HG02938 (cell line): ENCODE data around the gene NMU.
"Not testable (repeated sequence)": the region's sequence is repeated elsewhere in the genome, so short reads cannot be mapped to it uniquely, and the experiment has no call there.

Experiments
- ATAC-seq: cut with Tn5 transposase; IDR thresholded peaks from one replicate; pipeline ENCODE4 v1.9.1; 2021; ENCODE audit warnings: mild to moderate bottlenecking, moderate library complexity; ENCODE audit not compliant: unreplicated experiment

NMU gene

DNA sequence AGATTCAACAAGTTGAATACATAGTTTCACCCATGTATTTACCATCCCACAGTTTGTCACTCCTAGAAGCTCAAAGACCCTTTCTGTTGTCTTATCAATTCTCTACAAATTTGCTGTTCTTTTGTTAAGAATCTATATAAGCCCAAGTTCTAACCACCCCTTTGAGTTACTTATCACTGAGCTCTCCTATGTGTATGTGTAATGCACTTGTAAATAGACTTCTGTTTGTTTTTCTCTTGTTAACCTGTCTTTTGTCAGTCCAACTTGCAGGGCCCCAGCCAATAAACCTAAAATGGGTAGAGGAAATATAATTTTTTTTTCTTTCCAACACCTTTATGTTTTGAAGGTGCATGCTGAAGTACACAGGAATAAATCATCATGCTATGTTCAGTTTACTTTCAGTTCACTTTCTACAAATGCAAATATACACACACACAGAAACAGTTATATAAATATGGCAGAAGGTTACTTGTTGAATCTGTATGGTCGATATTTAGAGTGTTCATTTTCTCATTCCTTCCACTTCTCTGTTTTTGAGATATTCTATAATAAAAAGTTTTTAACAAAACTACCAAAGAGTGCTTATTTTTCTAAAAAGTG, 67.1 kb downstream of the NMU start:
- ATAC-seq: no peak

DNA sequence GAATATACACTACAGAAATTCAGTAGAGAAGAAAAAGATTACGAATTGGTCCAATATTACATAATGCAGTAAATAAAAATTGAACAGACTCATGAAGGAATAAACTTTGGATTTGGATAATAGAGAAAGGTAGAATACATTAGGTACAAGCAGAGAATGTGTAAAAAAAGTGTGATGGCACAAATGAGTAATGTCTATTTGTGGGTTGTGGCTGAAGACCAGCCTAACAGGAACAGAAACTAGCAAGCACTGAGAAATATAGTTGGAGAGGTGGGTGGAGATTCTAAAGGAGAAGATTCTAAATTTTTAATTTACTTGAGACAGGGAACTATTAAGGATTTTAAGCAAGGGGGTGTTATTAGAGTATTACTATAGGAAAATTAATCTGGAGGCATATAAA, 74.2 kb downstream of the NMU start:
- peak; percentile 100 for ATAC-seq

DNA sequence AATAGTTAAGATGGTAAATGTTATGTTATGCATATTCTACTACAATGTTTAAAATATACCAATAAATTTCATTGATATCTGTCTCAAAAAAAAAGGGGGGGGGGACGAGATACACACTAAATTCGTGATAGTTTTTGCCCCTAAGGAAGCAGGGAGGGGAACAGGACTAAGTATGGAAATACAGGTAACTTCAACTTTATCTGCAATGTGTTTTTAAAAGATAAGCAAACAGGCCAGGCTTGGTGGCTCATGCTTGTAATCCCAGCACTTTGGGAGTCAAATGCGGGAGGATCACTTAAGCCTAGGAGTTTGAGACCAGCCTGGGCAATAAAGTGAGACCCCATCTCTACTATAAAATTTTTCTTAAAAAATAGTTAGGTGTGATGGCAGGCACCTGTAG, 76.0 kb downstream of the NMU start:
- ATAC-seq: no peak

DNA sequence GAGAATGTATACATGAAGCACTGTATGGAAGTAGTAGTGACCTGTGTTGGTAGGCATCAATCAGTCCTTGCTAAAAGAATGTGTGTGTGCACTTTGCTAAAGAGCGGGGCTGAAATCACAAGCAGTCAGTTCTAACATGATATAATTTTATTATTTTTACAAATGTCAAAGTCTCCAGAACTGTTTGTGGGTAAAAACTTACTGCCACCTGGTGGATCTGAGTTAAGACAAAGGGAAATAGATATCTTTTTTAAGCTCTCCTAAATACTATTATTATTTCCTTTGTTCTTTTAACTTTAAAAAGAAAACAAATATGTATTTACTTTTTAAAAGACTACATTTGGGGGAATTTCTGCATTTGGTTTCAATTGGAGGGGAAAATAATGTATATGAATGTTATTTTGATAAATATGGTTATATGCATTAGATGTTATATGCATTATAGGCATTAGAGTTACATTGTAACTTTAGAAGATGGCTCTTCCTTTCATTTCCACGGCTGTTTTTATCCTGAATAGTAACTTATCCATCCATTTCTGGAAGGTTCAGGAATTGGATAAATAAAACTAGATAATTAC, 81.6 kb downstream of the NMU start:
- no peak for ATAC-seq

DNA sequence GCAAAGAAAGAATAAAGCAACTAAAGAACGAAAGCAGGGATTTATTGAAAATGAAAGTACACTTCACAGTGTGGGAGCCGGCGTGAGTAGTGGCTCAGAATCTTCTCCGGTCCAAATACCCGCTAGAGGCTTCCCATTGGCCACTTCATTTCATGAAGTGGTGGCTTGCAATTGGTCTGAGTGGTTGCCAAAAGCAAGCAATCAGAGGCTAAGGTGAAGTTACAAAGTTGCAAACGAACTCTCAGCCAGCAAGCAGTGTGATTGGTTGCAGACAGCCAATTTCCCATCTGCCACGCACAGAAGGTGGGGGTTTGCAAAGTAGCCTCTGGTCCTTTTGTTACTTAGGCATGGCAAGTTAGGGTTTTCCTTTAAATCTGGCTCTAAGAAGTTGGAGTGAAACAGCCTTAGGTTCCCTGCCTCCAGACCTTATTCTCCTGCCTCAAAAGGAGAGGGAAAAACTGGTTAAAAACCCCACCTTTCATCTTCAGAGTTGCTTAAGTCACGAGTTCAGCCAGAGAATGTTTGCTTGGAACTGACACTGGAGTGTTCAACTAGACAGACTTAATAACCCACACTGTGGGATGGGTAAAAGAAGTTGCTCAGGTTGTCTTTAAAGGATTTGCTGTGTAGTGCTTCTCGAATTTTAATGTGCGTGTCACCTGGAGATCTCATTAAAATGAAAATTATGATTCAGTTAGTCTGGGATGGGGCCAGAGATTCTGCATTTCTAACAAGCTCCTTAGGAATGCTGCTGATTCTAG, 82.5 kb downstream of the NMU start:
- ATAC-seq: no peak

DNA sequence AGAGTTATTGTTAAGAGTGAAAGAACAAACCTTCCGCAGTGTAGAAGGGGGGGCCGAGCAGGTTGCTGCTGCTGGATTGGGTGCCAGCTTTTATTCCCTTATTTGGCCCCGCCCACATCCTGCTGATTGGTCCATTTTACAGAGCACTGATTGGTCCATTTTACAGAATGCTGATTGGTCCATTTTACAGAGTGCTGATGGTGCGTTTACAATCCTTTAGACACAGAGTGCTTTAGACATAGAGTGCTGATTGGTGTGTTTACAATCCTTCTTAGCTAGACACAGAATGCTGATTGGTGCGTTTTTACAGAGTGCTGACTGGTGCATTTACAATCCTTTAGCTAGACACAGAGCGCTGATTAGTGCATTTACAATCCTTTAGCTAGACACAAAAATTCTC, 84.1 kb downstream of the NMU start:
- ATAC-seq: not testable (repeated sequence)

DNA sequence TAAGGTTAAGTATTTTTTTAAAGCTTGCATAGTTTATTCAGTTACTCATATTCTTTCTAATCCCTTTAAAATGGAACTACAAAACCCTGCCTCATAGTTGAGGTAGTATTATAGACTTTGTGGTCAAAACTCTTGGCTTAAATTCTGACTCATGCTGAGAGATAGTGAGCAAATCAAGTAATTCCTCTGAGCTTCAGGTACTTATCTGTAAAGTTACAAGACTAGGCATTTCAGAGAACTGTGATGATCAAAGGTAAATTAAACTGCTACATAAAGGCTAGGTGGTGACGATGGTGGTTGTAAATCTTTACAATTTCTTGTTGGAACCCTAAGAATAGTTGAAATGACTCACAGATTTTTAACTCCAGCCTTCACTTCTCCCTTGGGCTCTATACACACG, 86.2 kb downstream of the NMU start:
- ATAC-seq: no peak

DNA sequence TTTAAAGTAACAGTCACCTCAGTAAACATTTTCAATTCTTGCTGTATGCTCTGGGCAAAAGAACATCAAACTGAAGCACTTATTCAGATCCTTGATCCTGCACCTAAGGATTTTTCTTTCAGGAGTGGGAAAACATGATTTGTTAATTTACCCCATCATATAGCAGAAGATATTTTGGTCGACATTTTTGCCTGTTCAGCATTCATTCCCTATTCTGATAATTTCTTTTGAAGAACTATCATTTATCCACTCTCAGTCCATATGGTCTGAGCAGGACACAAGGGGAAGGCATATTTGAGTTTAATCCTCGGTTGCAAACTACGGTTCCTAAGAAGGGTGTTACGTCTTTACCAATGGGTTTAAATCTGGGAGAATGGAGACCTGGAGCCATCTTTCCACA, 88.2 kb downstream of the NMU start:
- ATAC-seq: no peak

DNA sequence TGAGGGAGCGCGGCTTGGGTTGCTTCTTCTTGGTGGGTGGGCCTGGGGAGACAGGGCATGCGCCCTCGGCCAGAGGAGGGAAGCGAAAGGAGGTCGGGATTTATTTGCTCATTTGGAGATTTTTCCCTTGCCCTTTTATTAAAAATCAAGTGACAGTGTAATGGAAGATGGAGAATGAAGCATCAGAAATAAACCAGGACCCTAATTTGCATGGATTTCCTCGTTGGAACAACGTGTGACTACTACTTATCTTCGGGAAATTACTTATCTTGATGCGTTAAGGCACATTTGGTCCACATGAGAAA, 88.7 kb downstream of the NMU start:
- no peak for ATAC-seq

DNA sequence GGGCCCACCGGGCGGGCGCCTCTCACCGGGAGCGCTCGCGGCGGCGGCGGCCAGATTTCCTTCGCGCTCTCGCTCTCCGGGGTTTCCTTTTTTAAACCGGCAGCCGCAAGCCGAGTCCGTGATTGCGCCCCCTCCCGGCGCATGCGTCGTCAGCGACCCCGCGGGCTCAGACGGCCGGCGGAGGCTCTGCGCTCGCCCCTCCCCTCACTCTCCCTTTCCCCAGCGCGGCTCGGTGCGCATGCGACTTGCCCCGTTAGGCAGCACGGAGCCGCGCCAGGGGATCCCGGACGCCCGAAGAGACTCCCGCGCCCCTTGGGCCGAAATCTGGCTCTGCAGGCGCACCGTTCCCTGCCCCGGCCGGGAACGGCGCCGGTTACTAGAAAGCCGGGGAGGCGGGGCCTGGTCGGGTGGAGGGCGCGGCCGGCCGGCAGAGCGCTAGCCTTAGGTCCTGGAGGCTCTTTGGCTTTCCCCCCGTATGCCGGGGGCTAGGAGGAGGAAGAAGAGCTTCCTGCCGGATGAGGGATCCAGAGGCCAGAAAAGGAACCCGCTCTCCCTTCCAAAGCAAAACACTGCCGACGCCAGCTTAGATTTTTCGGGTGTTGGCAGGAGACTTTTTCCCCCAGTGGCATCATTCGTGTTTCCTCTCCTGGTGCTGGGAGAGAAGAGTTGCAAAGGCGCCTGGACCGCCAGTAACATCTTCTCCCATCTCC, 89.2 kb downstream of the NMU start, which contains the start of gene CLOCK:
Gene CLOCK (minus strand): TSS at position 154 of the 710 bp plus-strand sequence. CDS start 64,124 bp downstream, outside the sequence.
- peak; percentile 64 for ATAC-seq

DNA sequence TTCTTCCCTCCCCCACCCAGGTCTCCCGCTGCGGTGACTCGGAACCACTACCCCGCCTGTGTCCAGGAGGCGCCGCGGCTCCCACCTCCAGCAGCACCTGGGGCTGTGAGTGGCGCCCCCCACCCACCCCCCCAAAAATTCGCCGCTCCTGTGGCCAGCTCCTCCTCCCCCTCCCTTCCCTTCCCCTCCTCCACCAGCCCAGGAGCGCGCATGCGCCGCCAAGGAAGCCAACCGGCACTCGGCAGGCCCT, 89.7 kb downstream of the NMU start:
- ATAC-seq: peak; percentile 38

DNA sequence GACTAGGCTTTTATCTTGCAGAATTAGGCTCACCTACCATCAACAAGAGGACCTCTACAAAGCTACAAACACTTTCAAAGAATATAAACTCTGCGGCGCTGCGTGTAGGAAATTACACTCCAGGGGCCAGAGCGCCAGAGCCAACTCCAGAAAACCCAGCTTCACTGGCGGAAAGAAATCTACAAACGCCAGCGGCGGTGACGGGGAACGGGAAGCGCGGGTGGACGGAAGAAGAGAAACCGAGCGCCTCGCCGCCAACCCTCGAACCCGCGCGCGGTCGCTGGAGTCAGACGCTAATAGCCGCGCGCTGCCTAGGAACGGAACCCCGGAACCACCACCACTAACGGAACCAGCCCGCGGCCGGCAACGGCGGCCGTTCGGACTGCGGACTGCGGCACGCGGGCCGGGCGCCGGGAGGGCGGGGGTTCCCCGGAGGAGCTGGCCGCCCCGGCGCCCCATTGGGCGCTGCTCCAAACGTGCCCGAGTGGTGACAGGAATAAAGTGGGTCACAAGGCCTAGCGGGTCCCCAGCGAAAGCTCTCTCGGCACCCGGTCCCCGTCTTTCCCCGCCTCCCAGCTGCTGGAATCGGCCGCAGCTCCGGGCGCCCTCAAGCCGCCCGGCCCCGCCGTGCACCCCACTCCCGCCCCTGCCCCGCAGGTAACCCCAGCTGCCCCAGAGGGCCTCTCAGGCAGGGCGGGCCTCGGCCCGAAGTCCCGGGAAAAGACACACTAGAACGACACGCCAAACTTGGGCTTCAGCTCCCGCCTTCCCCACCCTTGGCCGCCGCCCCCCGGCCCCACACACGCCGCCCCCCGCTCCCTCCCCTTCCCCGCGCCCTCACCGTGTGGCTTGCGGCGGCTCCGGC, 90.2 kb downstream of the NMU start:
- ATAC-seq: peak; percentile 45
